Stimulated activated CD8-positive, alpha-beta memory T cell treated with anti-CD3 and anti-CD28 coated beads, Interleukin-4, amount 100 ng/mL, for 4 hours (primary cell): Measurements from ENCODE around the gene NALF2.

Source experiments
- DNase-seq, 2 donors: peaks; one replicate each; pipeline ENCODE4 v3.0.0-alpha.2; 2020; ENCODE audit warnings: low read depth in 2 of 2, low spot score in 1 of 2

NALF2 gene

DNA sequence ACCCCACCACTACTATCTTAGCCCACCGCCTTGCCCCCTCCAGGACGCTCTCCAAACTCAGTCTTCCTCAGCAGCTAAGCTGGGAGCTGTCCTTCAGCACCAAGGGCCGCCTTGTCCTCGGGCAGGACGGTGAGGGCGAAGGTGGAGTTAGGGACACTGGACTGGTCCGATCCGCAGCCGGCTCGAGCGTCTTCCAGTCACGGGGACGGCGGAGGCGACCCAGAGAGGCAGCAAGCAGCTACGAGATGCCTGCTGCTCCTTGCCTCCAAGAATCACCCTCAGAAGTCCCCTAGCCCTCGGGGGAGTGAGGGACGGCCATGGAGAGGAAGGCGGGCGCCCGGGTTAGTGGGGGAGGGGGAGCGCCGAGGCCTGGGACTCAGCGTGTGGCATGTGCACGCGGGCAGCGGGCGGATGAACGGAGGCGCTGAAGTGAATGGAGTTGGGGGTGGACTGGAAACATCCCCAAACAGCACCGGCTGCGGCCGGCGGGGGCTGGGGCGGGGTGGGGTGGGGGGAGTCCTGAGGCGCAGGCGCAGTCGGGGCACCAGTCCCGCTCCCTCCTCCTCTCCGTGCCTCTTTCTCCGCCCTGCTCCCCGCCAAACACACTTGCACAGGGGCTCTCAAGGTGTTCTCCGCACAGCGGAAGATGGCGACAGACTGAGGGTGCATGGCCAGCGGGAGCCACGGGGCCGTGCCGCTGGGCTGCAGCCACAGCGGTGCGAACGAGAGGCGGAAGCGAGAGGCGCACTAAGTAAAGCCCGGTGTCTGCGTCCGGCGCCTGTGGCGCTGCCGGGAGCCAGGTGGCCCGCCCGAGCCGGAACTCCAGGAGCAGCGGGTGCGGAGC is at the start of gene NALF2:
Gene NALF2, plus strand, starts transcription at position 545 of the 844 bp plus-strand sequence. CDS start 957 bp downstream, outside the sequence.
- DNase-seq = no peak

DNA sequence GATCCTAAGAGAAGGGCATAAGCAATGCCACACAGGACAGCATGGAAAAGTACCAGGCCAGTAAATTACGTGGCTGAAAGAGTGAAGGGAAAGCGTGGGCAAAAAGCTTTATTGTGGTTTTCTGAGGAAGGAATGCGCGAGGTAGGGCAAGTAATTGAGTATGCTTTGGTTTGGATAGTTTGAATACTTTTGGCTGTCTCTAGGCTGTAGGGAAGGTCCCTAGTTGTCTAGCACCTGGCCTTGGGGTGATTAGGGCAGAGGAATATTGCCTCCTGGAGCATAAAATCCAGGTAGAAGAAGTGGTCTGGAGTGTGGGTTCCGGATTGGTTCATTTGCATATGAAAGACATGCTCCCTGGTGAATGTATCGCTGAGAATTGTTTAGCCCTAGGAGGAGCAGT is 46.4 kb upstream of the NALF2 start:
- no peak for DNase-seq

DNA sequence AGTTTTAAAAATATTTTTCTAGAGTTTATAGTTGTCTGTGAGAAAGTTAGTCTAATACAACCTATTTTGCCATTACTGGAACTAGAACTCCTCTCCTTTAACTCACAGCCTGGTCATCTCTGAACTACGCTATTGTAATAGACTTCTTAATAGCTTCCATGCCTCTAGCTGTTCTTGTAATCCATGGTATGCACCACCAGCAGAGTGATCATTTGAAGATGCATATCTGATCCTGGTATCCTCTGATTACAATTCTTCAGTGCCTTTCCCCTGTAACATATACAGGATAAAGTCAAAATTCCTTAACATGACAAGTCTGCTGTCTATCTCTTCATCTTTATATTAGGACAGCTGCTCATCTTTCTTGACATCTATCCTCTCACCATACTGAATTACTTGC is 37.6 kb upstream of the NALF2 start:
- DNase-seq = no peak

DNA sequence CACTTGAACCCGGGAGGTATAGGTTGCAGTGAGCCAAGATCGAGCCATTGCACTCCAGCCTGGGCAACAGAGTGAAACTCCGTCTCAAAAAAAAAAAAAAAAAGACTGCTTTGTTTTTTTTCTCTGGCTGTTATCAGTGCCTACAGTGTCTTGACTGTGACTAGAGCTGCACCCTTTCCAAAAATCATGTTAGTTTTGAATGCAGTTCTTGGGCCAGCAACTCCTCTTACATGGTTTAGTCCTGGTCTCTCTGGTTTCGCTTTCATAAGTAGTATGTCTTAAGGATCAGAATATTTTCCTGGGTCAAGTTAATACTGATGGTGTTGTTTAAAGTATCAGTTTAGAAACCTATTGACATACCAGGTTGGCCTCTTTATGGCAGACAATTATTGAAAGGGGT is 34.2 kb upstream of the NALF2 start:
- DNase-seq = no peak

DNA sequence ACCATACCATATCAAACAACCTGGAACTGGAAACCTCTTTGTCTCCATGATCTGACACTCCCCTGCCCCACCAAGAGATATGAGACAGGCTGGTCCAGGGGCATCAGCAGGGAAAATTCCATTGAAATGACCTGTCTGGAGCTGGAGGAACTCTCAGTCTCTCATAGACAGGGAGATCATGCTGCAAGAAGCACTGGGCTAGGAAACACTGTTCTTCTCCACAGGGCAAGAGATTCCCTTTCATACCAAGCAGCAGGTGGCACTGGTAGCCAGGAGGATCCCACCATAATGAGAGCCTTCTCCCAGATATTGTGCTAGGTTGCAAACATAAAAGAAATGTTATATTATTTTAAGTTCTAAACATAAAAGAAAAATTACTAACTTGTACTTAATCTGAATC is 14.5 kb upstream of the NALF2 start:
- no peak for DNase-seq

DNA sequence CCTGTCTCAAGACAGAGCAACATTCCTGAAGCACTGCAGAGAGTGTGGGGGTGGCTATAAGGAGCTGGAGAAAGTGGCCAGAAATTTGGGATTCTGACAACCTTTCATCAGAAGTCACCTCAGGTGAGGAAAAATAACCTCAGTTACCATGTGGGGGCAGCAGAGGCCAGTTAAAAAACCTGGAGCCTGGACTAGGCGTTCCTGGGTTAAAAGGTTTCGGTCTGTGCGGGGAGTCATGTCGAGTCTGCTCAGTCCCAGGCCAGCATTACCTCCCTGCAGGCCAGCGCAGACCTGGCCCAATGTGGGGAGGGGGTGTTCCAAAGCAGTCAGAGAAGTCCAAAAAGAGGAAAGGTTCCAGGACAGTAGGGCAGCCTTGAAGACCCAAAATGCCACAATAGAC is 10.9 kb upstream of the NALF2 start:
- DNase-seq = peak in 1 of 2 donors; percentile 1

DNA sequence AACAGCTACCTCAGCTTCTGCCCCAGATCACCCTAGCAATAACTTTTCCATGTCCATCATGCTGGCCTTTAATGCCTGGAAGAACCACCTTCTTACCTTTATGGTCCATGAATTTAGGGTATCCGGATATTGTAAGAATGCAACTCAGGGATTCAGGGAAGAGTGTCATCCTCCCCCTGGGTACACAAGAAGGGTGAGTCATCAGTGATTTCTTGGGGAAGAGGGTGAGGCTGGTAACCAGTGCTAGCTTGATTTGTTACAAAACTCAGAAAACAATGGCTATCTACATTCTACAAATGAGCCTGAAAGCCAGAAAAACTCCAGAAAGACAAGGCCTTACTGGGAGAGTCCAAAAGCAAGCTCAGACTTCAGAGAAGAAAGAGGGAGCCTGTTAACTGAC is 10.4 kb upstream of the NALF2 start:
- DNase-seq = no peak

DNA sequence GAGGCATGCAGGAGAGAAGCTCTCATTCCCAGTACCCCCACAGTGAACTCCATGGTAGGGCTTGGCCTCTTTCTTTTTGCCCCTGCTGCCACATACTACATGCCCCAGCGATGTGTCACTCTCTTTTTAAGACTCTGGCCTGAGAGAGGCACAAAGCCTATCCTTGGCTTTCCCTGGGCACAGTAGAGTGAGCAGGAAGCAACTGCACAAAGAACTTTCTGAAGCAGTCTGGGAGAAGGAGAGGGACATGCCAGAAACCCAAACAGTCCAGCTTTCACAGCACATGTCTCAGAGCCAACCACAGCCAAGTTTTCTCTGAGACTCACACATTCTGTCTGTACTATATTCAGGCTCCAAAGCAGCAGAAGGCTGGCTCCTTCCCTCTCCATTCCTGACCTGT is 7.9 kb upstream of the NALF2 start:
- DNase-seq = no peak

DNA sequence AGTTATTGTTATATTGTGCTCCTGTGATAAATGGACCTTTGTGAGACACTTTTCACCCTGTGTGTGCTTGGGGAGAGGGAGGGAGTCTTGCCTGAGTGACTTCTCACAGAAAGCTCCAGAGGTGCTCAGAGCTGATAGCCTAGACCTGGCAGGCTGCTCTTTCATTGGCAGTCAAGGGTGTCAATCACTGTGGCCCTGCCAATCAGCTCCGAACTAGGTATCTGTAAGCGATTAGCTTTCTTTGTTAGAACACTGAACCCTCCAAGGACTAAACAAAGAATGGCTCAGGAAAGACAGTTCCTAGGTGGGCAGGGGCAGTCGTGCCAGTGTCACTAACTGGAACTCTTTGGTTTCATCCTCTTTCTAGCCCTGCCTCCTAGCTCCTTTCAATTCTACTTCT is 2.7 kb upstream of the NALF2 start:
- no peak for DNase-seq

DNA sequence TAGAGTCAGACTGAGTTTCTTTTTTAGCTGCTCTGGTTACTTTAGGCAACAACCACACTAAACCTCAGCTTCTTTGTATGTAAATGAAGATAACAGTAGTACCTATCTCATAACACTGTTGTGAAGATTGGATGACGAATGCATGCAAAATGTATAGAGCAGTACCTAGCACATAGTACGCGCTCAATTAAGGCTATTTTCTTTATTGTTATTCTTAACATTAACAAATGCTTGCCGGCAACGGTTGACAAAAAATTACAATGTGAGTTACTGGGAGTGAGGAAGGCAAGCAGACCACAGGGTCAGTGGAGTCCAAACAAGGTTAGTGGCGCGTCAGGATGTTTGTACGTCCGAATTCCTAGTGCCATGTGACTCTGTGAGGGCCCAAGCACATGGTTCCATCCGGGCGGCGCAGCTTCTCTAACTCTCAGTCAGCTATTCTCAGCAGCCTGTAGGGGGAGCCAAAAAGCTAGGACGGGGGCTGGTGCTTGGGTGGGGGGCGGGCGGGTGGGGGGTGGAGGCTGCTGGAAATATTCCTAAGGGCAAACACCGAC is 821 bp upstream of the NALF2 start:
- no peak for DNase-seq

DNA sequence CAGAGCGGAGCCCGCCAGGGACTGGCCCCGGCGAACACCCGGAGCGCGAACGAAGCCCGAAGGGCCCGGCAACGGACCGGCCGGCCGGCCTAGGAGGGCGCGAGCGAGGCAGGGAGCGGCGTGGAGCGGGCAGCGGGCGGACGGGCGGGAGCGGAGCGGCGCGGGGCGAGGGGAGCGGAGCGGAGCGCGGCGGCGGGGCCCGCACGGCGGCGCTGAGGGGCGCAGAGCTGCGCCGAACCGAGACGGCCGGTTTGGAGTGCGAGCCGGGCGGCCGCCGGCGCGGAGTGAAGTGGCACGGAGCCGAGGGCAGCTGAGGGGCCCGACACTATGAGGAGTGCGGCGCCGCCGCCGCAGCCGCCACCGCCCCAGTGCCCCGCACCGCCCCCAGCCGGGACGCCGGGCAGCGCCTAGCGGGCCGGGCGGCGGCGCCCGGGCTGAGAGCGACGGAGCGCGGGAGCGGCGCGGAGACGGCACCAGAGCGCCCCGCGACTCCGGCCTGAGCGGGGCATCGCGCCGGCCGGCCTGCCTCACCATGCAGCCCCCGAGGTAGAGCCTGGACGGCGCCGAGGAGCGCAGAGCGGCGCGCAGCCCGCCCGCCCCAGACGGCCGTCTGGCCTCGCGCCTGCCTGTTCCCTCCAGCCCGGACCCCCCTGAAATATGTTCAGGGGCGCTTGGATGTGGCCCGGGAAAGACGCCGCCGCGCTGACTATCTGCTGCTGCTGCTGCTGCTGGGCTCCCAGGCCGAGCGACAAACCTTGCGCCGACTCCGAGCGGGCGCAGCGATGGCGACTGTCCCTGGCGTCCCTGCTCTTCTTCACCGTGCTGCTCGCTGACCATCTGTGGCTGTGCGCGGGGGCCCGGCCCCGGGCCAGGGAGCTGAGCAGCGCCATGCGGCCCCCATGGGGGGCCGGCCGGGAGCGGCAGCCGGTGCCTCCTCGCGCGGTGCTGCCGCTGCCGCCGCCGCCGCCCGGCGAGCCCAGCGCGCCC is 793 bp downstream of the NALF2 start:
- no peak for DNase-seq

DNA sequence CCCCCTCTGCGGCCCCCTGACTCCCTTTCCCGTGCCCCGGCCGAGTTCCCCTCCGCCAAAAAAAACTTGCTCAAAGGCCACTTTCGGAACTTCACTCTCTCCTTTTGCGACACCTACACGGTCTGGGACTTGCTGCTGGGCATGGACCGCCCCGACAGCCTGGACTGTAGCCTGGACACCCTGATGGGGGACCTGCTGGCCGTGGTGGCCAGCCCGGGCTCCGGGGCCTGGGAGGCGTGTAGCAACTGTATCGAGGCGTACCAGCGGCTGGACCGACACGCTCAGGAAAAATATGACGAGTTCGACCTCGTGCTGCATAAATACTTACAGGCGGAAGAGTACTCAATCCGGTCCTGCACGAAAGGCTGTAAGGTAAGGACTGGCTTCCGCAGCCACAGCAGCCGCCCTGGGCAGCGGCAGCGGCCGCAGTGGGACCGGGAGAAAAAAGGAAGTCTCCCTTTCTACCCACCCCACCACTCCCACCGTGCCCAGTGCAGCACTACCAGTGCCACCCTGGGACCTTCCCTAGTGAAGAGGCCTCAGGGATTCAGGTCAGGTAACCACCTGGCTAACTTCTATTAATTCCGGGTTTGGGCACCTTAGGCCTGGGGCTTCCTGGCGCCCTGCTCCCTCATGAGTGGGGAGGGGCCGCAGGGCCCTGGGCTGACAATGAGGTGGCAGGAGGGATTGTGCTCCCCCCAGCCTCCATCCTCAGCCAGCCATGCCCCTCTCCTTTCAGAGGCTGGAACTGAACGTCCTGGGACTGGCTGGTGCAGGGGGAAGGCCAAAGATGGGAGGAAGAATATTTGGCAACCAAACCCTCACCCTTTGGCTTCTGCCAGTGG is 1.9 kb downstream of the NALF2 start:
- no peak for DNase-seq

DNA sequence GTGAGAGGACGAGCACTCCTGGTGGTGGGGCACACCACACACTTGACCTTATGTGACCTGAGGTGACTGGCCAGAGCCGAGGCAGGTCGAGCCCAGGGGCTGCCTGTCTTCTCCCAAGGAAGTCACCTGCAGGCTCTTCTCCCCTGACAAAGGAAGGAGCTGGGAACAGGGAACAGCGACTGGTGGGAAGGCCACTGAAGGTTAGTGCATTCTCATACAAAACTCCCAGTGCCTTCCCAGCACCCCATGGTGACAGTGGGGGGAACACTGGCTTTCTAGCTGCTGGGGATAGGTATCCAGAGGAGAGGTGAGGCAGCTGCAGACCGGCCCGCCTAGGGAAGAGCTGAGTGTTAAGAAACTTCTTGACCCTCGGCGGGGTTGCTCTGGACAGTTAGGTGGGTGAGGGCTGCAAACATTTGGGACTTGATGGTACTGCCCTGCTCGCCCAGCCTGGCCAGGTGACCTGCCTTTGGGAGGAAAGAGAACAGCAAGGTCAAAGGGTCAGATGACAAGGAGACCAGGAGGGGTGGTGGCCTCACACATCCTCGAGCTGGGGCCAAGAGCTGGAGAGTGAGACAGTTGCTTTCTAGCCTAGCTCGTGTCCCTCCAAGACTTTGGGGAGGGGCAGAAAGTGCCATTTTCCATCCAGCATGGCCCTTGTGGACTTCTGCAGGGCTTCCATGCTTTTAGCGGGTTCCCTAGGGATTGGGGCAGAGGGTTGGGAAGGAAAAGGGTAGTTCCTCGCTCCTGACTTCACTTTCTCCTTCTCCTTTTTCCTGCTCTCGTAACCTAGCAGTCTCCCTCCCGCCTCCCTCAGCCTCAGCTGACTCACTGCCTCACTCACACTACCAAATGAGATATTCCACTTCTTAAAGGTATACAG is 2.7 kb downstream of the NALF2 start:
- no peak for DNase-seq

DNA sequence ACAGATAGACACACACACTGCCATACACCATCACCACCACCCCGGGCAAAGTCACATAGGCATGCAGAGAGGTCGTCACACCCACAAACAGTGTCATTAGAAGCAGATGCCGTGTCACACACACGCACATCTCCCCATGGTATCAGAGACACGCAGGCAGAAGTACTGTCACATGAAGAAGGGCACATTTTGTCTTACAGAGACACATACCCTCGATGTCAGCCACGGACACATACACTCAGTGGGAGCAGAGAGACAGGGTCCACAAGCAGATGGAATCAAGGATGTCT is 3.3 kb downstream of the NALF2 start:
- DNase-seq = no peak

DNA sequence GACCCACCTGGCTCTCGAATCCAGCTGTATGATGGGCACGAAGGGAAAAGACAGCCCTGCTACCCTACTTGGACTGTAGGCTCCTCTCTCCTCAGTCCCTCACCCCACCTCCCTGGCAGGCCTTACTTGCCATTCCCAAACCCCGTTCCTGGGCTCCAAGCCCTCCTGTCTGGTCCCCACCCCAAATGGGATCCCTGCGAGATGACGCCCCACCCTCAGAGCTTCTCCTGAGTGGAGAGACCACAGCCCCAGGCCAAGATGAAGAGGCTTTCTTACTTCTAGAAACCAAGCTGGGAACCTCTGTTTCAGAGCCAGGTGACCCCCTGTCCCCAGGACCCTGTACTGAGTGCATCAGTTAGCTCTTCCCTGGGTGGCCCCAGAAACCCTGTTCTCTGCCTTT is 4.5 kb downstream of the NALF2 start:
- DNase-seq = no peak

DNA sequence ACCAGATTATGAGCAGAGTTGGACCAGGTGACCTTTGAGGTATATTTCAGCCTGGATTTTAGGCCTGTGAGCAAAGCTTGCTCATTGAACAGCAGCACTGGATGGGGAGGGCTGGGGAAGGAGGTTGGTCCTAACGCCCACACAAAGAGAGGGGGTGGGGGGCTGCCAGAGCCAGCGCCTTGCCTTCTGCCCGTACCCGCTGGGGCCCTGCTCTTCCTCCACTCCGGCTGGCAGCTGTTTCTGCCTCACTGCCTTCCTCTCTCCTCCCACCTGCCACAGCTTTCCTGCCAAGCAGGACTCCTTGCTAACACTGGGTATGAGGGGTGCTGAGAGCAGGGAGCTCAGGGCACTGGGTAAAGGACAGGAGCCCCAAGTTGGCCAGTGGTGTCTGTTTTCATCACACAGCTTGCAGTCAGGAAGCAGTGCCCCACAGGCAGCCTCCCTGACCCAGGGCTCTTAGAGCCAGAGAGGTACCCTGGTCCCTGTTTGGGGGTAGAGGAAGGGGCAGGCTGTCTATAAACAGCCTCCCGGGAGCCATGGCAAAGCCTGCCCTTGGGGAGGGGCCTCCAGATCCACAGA is 6.1 kb downstream of the NALF2 start:
- DNase-seq = no peak

DNA sequence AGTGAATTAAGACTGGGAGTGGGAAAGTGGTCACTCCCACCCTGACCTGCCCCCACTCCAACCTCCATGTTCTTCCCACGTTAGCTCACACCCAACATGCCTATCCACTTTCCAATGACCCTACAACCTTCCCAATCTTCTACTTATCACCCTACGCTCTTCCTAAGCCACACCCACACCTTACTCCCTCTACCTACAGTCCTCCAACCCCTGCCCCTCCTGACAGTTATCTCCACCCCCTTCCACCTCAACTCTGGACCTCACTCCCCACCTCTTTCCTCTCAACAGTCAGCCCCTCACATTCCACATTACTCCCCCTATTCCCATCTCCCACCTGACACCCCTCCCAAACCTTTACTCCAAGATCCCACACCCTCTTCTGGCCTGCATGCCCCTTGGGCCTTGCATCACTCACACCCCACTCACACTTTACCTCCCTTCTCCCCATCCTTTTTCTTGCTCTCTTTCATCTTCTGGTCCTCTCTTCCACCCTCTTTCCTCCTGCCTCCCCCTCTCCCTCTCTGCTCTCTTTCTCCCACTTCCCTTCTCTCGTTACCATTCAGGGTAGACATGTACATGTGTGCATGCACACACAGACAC is 6.9 kb downstream of the NALF2 start:
- no peak for DNase-seq

DNA sequence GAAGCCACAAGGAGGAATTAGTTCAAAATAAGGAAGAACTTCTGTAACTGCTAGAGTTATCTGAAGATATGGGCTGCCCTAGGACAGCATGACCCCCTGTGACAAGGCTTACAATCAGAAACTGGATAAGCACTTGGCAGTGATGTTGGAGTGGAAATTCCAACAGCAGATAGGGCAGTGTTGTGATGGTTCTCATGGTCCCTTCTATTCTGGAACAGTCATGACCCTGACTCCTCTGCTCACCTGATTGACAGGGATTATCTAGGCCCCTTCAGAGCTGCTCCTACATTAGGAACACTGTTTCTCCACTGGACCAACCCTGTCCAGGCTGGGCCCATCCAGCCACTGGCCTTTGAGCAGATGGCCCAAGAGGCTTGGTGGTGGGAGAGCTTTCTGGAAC is 17.9 kb downstream of the NALF2 start:
- no peak for DNase-seq

DNA sequence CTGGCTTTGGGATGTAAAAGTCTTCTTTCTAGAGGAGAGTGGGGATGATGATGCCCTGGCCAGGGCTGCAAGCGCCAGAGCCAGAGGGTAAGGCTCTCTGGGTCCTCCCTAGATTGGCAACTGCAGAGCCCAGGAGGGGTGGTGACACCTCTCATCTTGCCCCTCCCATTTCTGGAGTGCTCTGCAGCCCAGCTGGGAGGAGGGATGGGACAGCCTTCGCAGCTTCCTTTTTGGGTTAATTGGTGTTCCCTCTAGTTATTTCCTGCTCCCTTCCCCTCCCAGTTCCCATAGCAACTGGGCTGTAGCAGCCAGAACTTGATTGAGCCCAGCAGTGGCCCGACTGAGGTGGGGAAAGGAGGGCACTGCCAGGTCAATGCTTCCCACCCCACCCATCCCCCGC is 19.2 kb downstream of the NALF2 start:
- no peak for DNase-seq
